ENCODE data around the gene POLR3C. TPM values are rescaled to one million over a fixed set of nuclear protein-coding genes. Genes with fewer than 3 reads are reported as not detected.
A peak's percentile ranks its signal among the peaks of the same experiment; 100 is the strongest.

POLR3C gene
- total and polyA plus RNA-seq, 3 donors from 2014 or later = 56.2 to 73.3 (median 63.8) TPM

GRCh38 chr1:145877923-145878486 is 54.0 kb downstream of the POLR3C start:
- TF ChIP-seq POLR2A (IDR thresholded peaks at IDR 0.05) = no peak
- TF ChIP-seq, protein P1, sequence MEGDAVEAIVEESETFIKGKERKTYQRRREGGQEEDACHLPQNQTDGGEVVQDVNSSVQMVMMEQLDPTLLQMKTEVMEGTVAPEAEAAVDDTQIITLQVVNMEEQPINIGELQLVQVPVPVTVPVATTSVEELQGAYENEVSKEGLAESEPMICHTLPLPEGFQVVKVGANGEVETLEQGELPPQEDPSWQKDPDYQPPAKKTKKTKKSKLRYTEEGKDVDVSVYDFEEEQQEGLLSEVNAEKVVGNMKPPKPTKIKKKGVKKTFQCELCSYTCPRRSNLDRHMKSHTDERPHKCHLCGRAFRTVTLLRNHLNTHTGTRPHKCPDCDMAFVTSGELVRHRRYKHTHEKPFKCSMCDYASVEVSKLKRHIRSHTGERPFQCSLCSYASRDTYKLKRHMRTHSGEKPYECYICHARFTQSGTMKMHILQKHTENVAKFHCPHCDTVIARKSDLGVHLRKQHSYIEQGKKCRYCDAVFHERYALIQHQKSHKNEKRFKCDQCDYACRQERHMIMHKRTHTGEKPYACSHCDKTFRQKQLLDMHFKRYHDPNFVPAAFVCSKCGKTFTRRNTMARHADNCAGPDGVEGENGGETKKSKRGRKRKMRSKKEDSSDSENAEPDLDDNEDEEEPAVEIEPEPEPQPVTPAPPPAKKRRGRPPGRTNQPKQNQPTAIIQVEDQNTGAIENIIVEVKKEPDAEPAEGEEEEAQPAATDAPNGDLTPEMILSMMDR (IDR thresholded peaks at IDR 0.05) = no peak
- intact Hi-C loops (cut with DNase I; ENCODE audit: low total_unique reads) = no loop called here
- DNase-seq = no peak
- Histone ChIP-seq H3K27me3 (no peaks in the 10 kb centered on the region), H3K4me3 (no peak overlapping the region), H3K9me3 (no peaks in the 10 kb centered on the region), H3K36me3 (ENCODE audit: low read depth, missing control alignments) (no peaks in the 10 kb centered on the region), H3K27ac (no peak overlapping the region), H3K4me1 (peaks cover 2% of the 10 kb centered on the region)
- WGBS, 2 donors = 86 to 88% methylated on average over 7 of the region's 7 CpGs

DNA sequence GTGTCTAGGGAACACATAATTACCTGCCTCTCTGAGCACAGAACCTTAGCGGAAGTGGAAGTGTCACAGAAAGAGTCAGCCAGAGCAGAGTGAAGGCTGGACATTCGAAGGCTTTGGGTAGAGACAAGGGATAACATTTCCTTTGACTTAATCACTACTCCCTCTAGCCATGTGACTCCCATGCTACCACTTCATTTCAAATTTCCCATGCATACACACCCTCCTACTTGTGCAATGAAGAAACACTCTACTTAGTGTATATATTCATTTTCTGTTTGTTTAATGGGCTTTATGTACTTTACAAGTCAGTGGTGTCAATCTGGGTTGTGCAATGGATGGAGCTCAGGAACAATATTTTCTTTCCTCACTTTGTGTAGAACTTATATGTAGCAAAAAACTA is 54.7 kb downstream of the POLR3C start:
- intact Hi-C loops (cut with DNase I; ENCODE audit: low total_unique reads) = no loop called here
- Histone ChIP-seq H3K27ac (no peak overlapping the region), H3K36me3 (ENCODE audit: low read depth, missing control alignments) (no peaks in the 10 kb centered on the region), H3K9me3 (no peaks in the 10 kb centered on the region), H3K4me1 (no peaks in the 10 kb centered on the region), H3K4me3 (no peak overlapping the region), H3K27me3 (no peaks in the 10 kb centered on the region)
- TF ChIP-seq, protein P1 (IDR thresholded peaks at IDR 0.05) = no peak
- no peak for TF ChIP-seq POLR2A (IDR thresholded peaks at IDR 0.05)
- DNase-seq = no peak
- WGBS, 2 donors = 81 to 88% methylated on average over 2 of the region's 2 CpGs

GRCh38 chr1:145879775-145880174 is 55.8 kb downstream of the POLR3C start:
- Histone ChIP-seq H3K9me3 (no peaks in the 10 kb centered on the region), H3K36me3 (ENCODE audit: low read depth, missing control alignments) (no peaks in the 10 kb centered on the region), H3K27me3 (no peaks in the 10 kb centered on the region), H3K4me1 (peaks cover 1% of the 10 kb centered on the region), H3K27ac (no peak overlapping the region), H3K4me3 (no peak overlapping the region)
- TF ChIP-seq, protein P1 (IDR thresholded peaks at IDR 0.05) = no peak
- no peak for TF ChIP-seq POLR2A (IDR thresholded peaks at IDR 0.05)
- WGBS, 2 donors = 72 to 79% methylated on average over 5 of the region's 5 CpGs
- intact Hi-C loops (cut with DNase I; ENCODE audit: low total_unique reads) = no loop called here
- DNase-seq = no peak

DNA sequence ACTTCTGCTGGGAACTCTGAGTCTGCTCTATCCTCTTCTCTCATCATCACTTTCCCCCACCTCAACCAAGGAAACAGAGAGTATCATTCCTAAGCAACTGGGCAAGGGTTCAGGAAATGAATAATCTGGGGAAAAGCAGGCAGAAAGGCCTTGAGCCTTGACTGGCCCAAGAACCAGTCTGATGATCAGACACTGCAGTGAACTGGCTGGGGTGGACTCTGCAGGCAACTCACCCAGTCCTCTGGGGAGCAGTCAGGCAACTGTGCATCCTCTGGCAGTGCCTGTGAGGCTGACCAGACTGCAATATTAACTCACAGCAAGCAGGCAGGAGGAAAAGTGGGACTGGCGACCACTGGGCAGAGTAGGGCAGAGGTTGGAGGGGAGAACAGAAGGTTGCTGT is 60.7 kb downstream of the POLR3C start:
- intact Hi-C loops (cut with DNase I; ENCODE audit: low total_unique reads) = no loop called here
- no peak for TF ChIP-seq POLR2A (IDR thresholded peaks at IDR 0.05)
- TF ChIP-seq, protein P1 (IDR thresholded peaks at IDR 0.05) = no peak
- Histone ChIP-seq H3K9me3 (no peaks in the 10 kb centered on the region), H3K4me3 (no peak overlapping the region), H3K36me3 (ENCODE audit: low read depth, missing control alignments) (no peaks in the 10 kb centered on the region), H3K27me3 (no peaks in the 10 kb centered on the region), H3K4me1 (peaks cover 10% of the 10 kb centered on the region), H3K27ac (no peak overlapping the region)
- 73 to 74% methylated on average over 1 of the region's 1 CpG for WGBS, 2 donors
- no peak for DNase-seq

GRCh38 chr1:145885738-145886287 is 61.8 kb downstream of the POLR3C start, which contains the start of gene ANKRD35:
Gene ANKRD35 (minus strand): TSS chr1:145885866. CDS start chr1:145885758, 108 bp downstream.
- no peaks in the 10 kb centered on the region for H3K9me3 ChIP-seq
- peak; percentile 89 for DNase-seq
- intact Hi-C loops (cut with DNase I; ENCODE audit: low total_unique reads) = no loop called here
- H3K4me1 ChIP-seq = peaks cover 10% of the 10 kb centered on the region
- TF ChIP-seq, protein P1 (IDR thresholded peaks at IDR 0.05) = no peak
- no peak for TF ChIP-seq POLR2A (IDR thresholded peaks at IDR 0.05)
- H3K4me3 ChIP-seq = peak within 1 kb of the TSS; percentile 55 to 69
- no peaks in the 10 kb centered on the region for H3K27me3 ChIP-seq
- peak within 1 kb of the TSS; percentile 24 to 39 for H3K27ac ChIP-seq
- 2 to 3% methylated on average over 10 to 28 of the region's 36 CpGs for WGBS, 2 donors
- H3K36me3 ChIP-seq (ENCODE audit: low read depth, missing control alignments) = no peaks in the 10 kb centered on the region
